GM19395 (cell line): ENCODE results near the gene TBC1D22A.

ENCODE experiments used
- ATAC-seq: cut with Tn5 transposase; IDR thresholded peaks from one replicate; pipeline ENCODE4 v1.9.1; 2021; ENCODE audit warnings: mild to moderate bottlenecking, moderate library complexity; ENCODE audit not compliant: unreplicated experiment

Gene TBC1D22A

GRCh38 chr22:46829117-46829891, 66.9 kb downstream of the TBC1D22A start:
- ATAC-seq, result no peak

GRCh38 chr22:46829941-46830715, 67.7 kb downstream of the TBC1D22A start:
- ATAC-seq, result no peak

- no peak for ATAC-seq
These were observed 68.4 kb downstream of the TBC1D22A start for GRCh38 chr22:46830841-46831240.

GRCh38 chr22:46833228-46833627, 70.8 kb downstream of the TBC1D22A start:
- ATAC-seq, result no peak

GRCh38 chr22:46834021-46834737, 71.7 kb downstream of the TBC1D22A start:
- ATAC-seq, result no peak

- no peak for ATAC-seq
These were observed 72.8 kb downstream of the TBC1D22A start for GRCh38 chr22:46835288-46835687.

- ATAC-seq, result no peak
These were observed 73.2 kb downstream of the TBC1D22A start for GRCh38 chr22:46835693-46836092.

GRCh38 chr22:46841522-46841921, 79.1 kb downstream of the TBC1D22A start:
- no peak for ATAC-seq

- no peak for ATAC-seq
These were observed 80.2 kb downstream of the TBC1D22A start for GRCh38 chr22:46842606-46843005.

GRCh38 chr22:46843821-46844255, 81.4 kb downstream of the TBC1D22A start:
- ATAC-seq, result no peak

GRCh38 chr22:46844606-46845210, 82.3 kb downstream of the TBC1D22A start:
- ATAC-seq, result no peak

GRCh38 chr22:46845296-46846149, 83.1 kb downstream of the TBC1D22A start:
- ATAC-seq, result no peak

- no peak for ATAC-seq
These were observed 83.8 kb downstream of the TBC1D22A start for GRCh38 chr22:46846150-46846831.

- ATAC-seq, result no peak
These were observed 84.4 kb downstream of the TBC1D22A start for GRCh38 chr22:46846832-46847355.

GRCh38 chr22:46848197-46848596, 85.7 kb downstream of the TBC1D22A start:
- no peak for ATAC-seq

- no peak for ATAC-seq
These were observed 86.7 kb downstream of the TBC1D22A start for GRCh38 chr22:46849101-46849500.

GRCh38 chr22:46849951-46850350, 87.5 kb downstream of the TBC1D22A start:
- ATAC-seq, result no peak

- no peak for ATAC-seq
These were observed 88.9 kb downstream of the TBC1D22A start for GRCh38 chr22:46851311-46851710.

- no peak for ATAC-seq
These were observed 89.5 kb downstream of the TBC1D22A start for GRCh38 chr22:46851941-46852340.
